OCI-LY7 (cell line): ENCODE results near the gene COL6A5. TPM values are rescaled to one million over a fixed set of nuclear protein-coding genes. Genes with fewer than 3 reads are reported as not detected.

Source experiments
- BruUV-seq: library from RNA; stranded (reverse); fragments of 400-500 nt; replicated peaks from 2 replicates; lab custom pipeline; 2021; lab: Mats Ljungman, UMichigan
- CTCF ChIA-PET: fragments of 300-600 bp; sonication (Branson Sonifier 250); formaldehyde crosslinking; loops from one replicate; lab custom pipeline; 2022; ENCODE audit warnings: antibody characterized with exemption; ENCODE audit not compliant: unreplicated experiment; lab: Charles Lee
- POLR2A ChIA-PET: fragments of 300-600 bp; sonication (Branson Sonifier 250); formaldehyde crosslinking; loops from one replicate; lab custom pipeline; 2022; ENCODE audit warnings: antibody characterized with exemption; lab: Charles Lee
- DNase-seq: peaks from one replicate; pipeline ENCODE4 v3.0.0-alpha.2; 2015; ENCODE audit warnings: low spot score
- H2AFZ ChIP-seq: fragments of 200-600 bp; sonication (generic), shearing (Covaris generic); 2 replicates; pipeline ENCODE4 v1.6.1; 2014; ENCODE audit warnings: mild to moderate bottlenecking, antibody characterized with exemption, low read length, moderate library complexity
- H3K27ac ChIP-seq: fragments of 200-600 bp; sonication (generic); 2 replicates; pipeline ENCODE4 v1.5.1; 2014; ENCODE audit warnings: mixed run types, low read depth, mild to moderate bottlenecking, moderate library complexity, low read length, inconsistent platforms; ENCODE audit not compliant: poor library complexity, severe bottlenecking
- H3K36me3 ChIP-seq: fragments of 200-600 bp; sonication (generic); 2 replicates; pipeline ENCODE4 v1.6.1; 2014; ENCODE audit warnings: mild to moderate bottlenecking, antibody characterized with exemption, low read length, moderate library complexity, mixed read lengths; ENCODE audit not compliant: insufficient read depth
- H3K4me1 ChIP-seq: fragments of 200-600 bp; sonication (generic); 2 replicates; pipeline ENCODE4 v1.5.1; 2014; ENCODE audit warnings: mild to moderate bottlenecking, low read length; ENCODE audit not compliant: insufficient read depth, poor library complexity, severe bottlenecking
- H3K4me2 ChIP-seq: fragments of 200-600 bp; sonication (generic); 2 replicates; pipeline ENCODE4 v1.6.1; 2014; ENCODE audit warnings: mild to moderate bottlenecking, low read length
- H3K4me3 ChIP-seq: fragments of 200-600 bp; sonication (generic); 2 replicates; pipeline ENCODE4 v1.5.1; 2014; ENCODE audit warnings: mild to moderate bottlenecking, low read depth, low read length; ENCODE audit not compliant: poor library complexity, severe bottlenecking
- H3K79me2 ChIP-seq: fragments of 200-600 bp; sonication (generic); 2 replicates; pipeline ENCODE4 v1.6.1; 2016; ENCODE audit warnings: low read depth, mild to moderate bottlenecking, low read length, moderate library complexity, mixed read lengths; ENCODE audit not compliant: insufficient read depth
- H3K9me2 ChIP-seq: fragments of 200-600 bp; sonication (generic); 2 replicates; pipeline ENCODE4 v1.6.1; 2016; ENCODE audit warnings: mild to moderate bottlenecking, low read length, mixed read lengths; ENCODE audit not compliant: insufficient read depth
- H3K9me3 ChIP-seq: fragments of 200-600 bp; sonication (generic); 2 replicates; pipeline ENCODE4 v1.6.1; 2014; ENCODE audit warnings: mild to moderate bottlenecking, mixed run types, low read length, mixed read lengths
- H4K20me1 ChIP-seq: fragments of 200-600 bp; sonication (generic); 2 replicates; pipeline ENCODE4 v1.6.1; 2014; ENCODE audit warnings: mild to moderate bottlenecking, antibody characterized with exemption, low read length, moderate library complexity, mixed read lengths; ENCODE audit not compliant: insufficient read depth
- CTCF ChIP-seq: fragments of 200-600 bp; sonication (generic); conservative IDR thresholded peaks from 2 replicates; pipeline ENCODE4 v1.5.1; 2014; ENCODE audit warnings: mild to moderate bottlenecking, antibody characterized with exemption, low read length, moderate library complexity, mixed read lengths
- EZH2phosphoT487 ChIP-seq: fragments of 200-600 bp; sonication (generic); IDR thresholded peaks from 2 replicates; pipeline ENCODE4 v1.6.1; 2018; ENCODE audit warnings: low read depth, borderline replicate concordance, mild to moderate bottlenecking, mixed run types, antibody characterized with exemption, low read length, moderate library complexity, mixed read lengths
- intact Hi-C: fragments of 100-400 bp; cut with micrococcal nuclease; formaldehyde crosslinking; loops from one replicate; pipeline ENCODE4 v1.10.0; 2022; ENCODE audit not compliant: unreplicated experiment
- total RNA-seq, 2 experiments: library from RNA; depleted of rRNA in 1 of 2; stranded (reverse); fragments of >200 nt in 1 of 2; shearing (Covaris generic) in 1 of 2; gene quantifications; 2 replicates each; pipeline ENCODE4 v1.2.3, GENCODE V29; 2014 to 2022

COL6A5 gene
- total RNA-seq, 2 experiments from 2014 or later: not detected

- Histone ChIP-seq H4K20me1 (no peaks in the 10 kb centered on the region), H3K79me2 (no peaks in the 10 kb centered on the region), H3K36me3 (no peaks in the 10 kb centered on the region), H3K4me1 (no peaks in the 10 kb centered on the region), H3K9me2 (no peaks in the 10 kb centered on the region), H3K9me3 (no peaks in the 10 kb centered on the region), H3K4me2 (no peak overlapping the region), H2AFZ (no peak overlapping the region), H3K27ac (no peak overlapping the region), H3K4me3 (no peak overlapping the region)
- no TSS peak for BruUV-seq
- ChIA-PET POLR2A (no interaction called here), CTCF (no interaction called here)
- no peak for DNase-seq
- intact Hi-C loops: no loop called here
- TF ChIP-seq EZH2phosphoT487: no peak
Observed at GRCh38 chr3:130514681-130515080, 169.2 kb downstream of the COL6A5 start.

- no peak overlapping the region for H2AFZ ChIP-seq
- no peaks in the 10 kb centered on the region for H4K20me1 ChIP-seq
- intact Hi-C loops: no loop called here
- H3K4me3 ChIP-seq: no peak overlapping the region
- no peaks in the 10 kb centered on the region for H3K9me3 ChIP-seq
- H3K4me2 ChIP-seq: no peak overlapping the region
- DNase-seq: no peak
- no peaks in the 10 kb centered on the region for H3K36me3 ChIP-seq
- CTCF ChIA-PET: no interaction called here
- H3K79me2 ChIP-seq: no peaks in the 10 kb centered on the region
- POLR2A ChIA-PET: interaction anchor here (0.6 kb wide), 2 partner anchors 41 to 562 kb away, joined by 3 to 5 read pairs; no protein-coding TSS in a partner anchor
- no peak overlapping the region for H3K27ac ChIP-seq
- H3K4me1 ChIP-seq: no peaks in the 10 kb centered on the region
- no peaks in the 10 kb centered on the region for H3K9me2 ChIP-seq
- BruUV-seq: no TSS peak
- TF ChIP-seq EZH2phosphoT487 (no peak), CTCF (no peak)
Observed at GRCh38 chr3:130515755-130516154, 170.3 kb downstream of the COL6A5 start.

- no peaks in the 10 kb centered on the region for H3K36me3 ChIP-seq
- H3K9me3 ChIP-seq: no peaks in the 10 kb centered on the region
- POLR2A ChIA-PET: no interaction called here
- no peak for DNase-seq
- H3K4me3 ChIP-seq: no peak within 1 kb of the TSS
- H4K20me1 ChIP-seq: no peaks in the 10 kb centered on the region
- H3K9me2 ChIP-seq: no peaks in the 10 kb centered on the region
- BruUV-seq: no TSS peak
- TF ChIP-seq EZH2phosphoT487 (no peak), CTCF (no peak)
- H2AFZ ChIP-seq: no peak within 1 kb of the TSS
- H3K4me2 ChIP-seq: no peak within 1 kb of the TSS
- H3K79me2 ChIP-seq: no peaks in the 10 kb centered on the region
- CTCF ChIA-PET: no interaction called here
- intact Hi-C loops: no loop called here
- no peaks in the 10 kb centered on the region for H3K4me1 ChIP-seq
- no peak within 1 kb of the TSS for H3K27ac ChIP-seq
Observed at GRCh38 chr3:130516645-130517512, 171.4 kb downstream of the COL6A5 start, which contains the start of gene COL6A6. COL6A6 (plus strand) TSS chr3:130517177; CDS start chr3:130560365, 43,188 bp downstream.
